HG03460 (cell line): ENCODE measurements around the gene HMSD.

ENCODE experiments used
- ATAC-seq: cut with Tn5 transposase; IDR thresholded peaks from one replicate; pipeline ENCODE4 v1.9.1; 2021; ENCODE audit not compliant: unreplicated experiment

The HMSD gene

DNA sequence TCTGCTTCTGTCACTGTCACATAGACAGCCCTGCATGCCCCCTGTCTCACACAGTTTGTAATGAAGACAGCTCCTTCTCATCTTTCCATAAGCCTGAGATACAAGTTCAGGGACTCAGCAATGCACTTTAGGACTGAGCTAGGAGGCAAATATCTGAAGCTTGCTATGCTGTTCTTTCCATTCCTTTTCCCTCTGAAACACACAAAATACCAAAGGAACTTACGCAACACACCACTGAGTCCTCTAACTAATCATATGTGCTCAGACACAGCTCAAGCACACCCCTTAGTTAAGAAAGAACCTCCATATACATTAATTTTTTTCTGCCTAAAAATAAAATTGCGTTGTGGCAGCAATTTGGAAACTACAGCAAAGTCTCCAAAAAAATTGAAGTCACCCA lies 38.6 kb downstream of the HMSD start:
- no peak for ATAC-seq

DNA sequence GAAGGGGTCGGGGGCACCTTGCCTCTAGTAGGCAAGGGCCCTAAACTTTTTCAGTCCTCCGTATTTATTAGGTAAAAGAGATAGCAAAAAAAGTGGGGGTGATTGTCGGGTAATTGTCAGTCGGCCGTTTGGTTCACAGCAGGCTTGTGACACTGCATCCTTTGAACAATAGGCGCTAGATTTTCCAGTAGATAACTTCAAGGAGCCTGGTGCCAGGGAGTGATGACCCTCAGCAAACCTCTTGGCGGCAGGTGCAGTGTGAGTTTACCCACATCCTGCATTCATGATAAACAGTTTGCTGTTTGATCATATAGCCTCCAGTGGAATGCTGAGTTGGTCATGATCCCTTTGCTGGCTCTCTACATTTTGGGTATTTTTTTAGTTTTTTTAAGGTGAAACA lies 43.6 kb downstream of the HMSD start:
- no peak for ATAC-seq

DNA sequence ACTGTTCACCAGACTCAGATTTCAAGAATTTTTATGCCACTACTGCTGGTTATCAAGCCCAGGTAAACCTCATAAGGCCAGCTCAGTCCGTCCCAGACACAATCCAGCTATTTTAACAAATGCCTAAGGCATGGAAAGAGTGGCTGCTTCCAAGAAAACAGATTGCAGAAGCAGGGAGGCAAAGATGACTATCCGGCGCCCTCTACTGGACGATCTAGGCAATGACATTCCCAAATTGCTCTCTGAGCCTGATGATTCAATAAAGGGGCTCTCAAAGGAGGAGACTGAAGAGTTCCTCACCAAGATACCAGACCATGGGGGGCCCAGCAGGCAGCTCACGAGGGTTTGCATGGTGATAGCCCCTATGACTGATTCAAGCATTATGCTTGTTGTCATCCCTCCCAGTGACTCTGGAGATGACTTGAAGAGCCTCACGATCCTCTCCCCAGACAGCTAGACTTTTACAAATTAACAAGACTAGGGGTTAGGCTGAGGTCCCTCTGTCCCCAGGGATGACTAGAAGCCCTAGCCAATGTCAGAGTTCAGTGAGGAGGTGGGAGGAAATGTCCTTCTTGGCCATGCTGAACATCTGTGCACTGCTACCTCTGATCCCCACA lies 45.8 kb downstream of the HMSD start:
- ATAC-seq: no peak

DNA sequence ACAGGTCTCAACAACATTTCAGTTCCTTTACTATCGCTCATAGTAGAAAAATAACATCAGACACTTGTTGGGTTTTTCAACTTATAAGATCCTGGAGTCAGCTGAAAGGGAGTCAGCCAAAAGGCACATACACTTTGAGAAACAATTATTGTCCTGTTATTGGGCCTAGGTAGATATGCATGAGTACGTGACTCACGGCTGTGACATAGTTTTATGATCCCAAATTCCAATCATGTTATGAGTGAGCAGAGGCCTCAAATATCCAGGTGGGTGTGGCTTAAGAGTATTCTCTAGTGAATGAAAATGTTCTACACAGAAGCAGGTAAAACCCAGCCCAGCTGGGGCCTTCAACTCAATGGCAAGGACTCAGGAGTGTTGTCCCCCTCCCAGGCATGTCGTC lies 47.9 kb downstream of the HMSD start:
- no peak for ATAC-seq

DNA sequence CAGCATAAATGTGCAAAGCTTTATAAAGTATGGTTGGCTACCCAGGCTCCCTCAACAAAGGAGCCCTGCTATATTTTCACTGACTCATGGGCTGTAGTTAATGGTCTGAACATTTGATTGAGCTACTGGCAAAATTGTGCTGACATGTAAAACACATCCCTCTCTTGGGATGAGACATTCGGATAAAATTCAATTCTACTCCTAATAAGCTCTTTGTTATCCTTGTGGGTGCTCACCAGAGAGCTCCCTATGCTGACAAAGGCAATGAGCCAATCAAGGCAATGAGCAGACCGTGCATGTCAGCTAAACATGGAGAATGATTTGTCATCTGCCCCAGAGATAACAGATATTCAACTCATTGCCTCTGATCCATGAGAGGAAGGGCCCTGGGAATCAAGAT lies 48.5 kb downstream of the HMSD start:
- no peak for ATAC-seq

DNA sequence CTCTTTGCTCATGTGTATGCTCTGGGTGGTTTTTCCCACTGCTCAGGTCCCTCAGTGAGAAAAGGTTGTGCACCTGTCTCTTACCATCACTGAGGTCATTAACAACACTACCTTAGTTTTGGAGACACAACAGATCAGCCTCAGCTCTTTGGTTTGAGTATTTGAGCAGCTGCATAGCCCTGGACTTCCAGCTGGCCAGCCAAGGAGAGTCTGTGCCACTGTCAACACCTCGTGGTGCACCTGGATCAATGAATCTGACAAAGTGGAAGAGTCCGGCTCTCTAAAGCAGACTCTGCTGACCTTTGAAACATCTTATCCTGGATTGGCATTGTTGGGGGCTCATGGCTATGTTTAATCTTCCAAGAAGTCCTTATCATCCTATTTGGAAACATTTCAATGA lies 50.8 kb downstream of the HMSD start:
- ATAC-seq: no peak

DNA sequence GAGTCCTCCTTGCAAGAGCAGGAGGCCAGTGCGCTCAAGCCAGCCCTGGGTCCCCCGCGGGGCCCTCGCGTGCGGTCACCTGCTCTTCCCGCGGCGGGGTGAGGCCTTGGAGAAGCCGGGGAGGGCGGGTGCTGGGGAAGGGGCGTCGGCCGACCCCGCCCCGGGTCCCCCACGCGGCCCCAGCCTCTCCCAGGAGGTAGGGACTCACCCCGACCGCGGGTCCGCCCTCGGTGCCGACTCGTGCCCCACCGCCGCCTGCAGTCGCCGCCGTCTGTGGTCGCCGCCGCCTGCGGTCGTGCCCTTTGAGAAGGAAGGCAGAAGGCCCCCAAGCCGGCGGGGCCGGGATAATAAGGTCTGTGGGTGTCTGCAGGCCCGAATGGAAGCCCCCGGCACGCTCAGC lies 53.5 kb downstream of the HMSD start:
- ATAC-seq: no peak

DNA sequence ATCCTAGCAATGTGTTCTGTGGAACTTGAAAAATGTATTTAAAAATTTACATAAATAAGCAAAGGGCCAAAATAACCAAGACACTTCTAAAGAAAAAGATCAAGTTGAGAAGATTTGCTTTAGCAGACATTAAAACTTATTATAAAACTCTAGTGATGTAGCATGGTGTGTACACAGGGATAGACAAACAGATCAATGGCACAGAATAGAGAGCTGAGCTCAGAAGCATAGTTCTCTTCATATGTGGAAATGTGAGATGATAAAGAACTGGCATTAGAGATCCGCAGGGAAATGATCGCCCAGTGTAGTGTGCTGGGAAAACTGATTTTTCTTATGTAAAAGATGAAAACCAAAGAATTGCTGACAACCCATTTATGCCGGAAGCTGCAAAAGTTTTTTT lies 60.2 kb downstream of the HMSD start:
- ATAC-seq: no peak
